Kidney glomerular epithelial cell (primary cell): ENCODE results near the gene PLPP4.

Source experiments
- DNase-seq: peaks from one replicate; lab custom pipeline; 2025; lab: John Stamatoyannopoulos, UW

The PLPP4 gene

GRCh38 chr10:120609006-120609405, 152.0 kb downstream of the PLPP4 start:
- no peak for DNase-seq

- no peak for DNase-seq
Observed at GRCh38 chr10:120610791-120611190, 153.8 kb downstream of the PLPP4 start.

GRCh38 chr10:120612756-120613155, 155.7 kb downstream of the PLPP4 start:
- DNase-seq, result no peak

GRCh38 chr10:120613180-120613579, 156.2 kb downstream of the PLPP4 start:
- no peak for DNase-seq

- DNase-seq, result no peak
Observed at GRCh38 chr10:120614680-120615079, 157.7 kb downstream of the PLPP4 start.

GRCh38 chr10:120616311-120616911, 159.4 kb downstream of the PLPP4 start:
- DNase-seq, result no peak

- DNase-seq, result no peak
Observed at GRCh38 chr10:120628197-120628596, 171.2 kb downstream of the PLPP4 start.

- no peak for DNase-seq
Observed at GRCh38 chr10:120630266-120630665, 173.2 kb downstream of the PLPP4 start.

GRCh38 chr10:120632047-120632446, 175.0 kb downstream of the PLPP4 start:
- DNase-seq, result no peak

GRCh38 chr10:120632942-120633341, 175.9 kb downstream of the PLPP4 start:
- no peak for DNase-seq

- no peak for DNase-seq
Observed at GRCh38 chr10:120634659-120635058, 177.6 kb downstream of the PLPP4 start.
